ENCODE data around the gene CLOCK. TPM values are rescaled to one million over a fixed set of nuclear protein-coding genes. Genes with fewer than 3 reads are reported as not detected.
A peak's percentile ranks its signal among the peaks of the same experiment; 100 is the strongest.

Gene CLOCK
- total and polyA plus RNA-seq, 2 of the 13 experiments (the other 11 are each of a cell fraction or from before 2014, with no cell fraction given), result 8.8 to 13.5 TPM

DNA sequence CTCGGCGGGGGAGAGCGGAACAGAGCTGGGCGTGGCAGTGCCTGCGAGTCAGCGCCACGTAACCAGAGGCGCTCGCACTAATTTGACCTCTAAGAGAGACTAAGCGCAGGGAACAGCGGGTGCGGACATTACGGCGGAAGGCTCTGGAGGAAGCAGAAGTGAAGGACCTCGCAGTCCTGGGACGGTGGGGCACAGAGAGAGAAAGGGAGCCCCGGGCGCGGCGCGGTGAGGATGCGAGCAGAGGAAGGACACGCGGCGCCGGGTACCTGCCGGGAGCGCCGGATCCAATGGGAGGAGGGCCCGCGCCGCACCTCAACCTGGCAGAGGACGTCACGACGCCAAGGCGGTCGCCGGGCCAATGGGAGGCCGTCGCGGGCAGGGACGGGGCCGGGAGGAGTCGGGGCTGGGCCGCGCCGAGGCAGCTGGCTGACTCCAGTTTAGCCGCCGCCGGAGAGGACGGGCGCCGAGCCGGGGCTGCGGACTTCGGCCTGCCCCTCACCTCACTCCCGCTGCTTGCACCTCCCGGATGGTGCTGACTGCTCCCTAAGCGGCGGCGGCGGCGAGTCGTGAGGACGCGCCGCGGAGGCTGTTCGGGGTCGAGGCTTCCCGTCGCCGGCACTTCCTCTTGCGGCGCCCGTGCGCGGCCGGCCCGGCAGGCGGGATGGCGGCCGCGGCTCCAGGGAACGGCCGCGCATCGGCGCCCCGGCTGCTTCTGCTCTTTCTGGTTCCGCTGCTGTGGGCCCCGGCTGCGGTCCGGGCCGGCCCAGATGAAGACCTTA is 151.0 kb downstream of the CLOCK start, which contains the start of gene TMEM165 (continued):
- TF ChIP-seq, protein P1, sequence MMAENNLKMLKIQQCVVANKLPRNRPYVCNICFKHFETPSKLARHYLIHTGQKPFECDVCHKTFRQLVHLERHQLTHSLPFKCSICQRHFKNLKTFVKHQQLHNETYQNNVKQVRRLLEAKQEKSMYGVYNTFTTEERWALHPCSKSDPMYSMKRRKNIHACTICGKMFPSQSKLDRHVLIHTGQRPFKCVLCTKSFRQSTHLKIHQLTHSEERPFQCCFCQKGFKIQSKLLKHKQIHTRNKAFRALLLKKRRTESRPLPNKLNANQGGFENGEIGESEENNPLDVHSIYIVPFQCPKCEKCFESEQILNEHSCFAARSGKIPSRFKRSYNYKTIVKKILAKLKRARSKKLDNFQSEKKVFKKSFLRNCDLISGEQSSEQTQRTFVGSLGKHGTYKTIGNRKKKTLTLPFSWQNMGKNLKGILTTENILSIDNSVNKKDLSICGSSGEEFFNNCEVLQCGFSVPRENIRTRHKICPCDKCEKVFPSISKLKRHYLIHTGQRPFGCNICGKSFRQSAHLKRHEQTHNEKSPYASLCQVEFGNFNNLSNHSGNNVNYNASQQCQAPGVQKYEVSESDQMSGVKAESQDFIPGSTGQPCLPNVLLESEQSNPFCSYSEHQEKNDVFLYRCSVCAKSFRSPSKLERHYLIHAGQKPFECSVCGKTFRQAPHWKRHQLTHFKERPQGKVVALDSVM (CRISPR knock-in tag; IDR thresholded peaks at IDR 0.05), result peak; percentile 45; the same call in 1 of the 2 replicates
- no peak for TF ChIP-seq TCF7 (IDR thresholded peaks at IDR 0.05; ENCODE audit: low read depth)
- 0 out of 2 replicates have a peak, but pooled peaks have one; percentile 71 for TF ChIP-seq ZNF577 (CRISPR knock-in tag; IDR thresholded peaks at IDR 0.05; ENCODE audit: borderline replicate concordance, low read depth)
- TF ChIP-seq, protein P2, sequence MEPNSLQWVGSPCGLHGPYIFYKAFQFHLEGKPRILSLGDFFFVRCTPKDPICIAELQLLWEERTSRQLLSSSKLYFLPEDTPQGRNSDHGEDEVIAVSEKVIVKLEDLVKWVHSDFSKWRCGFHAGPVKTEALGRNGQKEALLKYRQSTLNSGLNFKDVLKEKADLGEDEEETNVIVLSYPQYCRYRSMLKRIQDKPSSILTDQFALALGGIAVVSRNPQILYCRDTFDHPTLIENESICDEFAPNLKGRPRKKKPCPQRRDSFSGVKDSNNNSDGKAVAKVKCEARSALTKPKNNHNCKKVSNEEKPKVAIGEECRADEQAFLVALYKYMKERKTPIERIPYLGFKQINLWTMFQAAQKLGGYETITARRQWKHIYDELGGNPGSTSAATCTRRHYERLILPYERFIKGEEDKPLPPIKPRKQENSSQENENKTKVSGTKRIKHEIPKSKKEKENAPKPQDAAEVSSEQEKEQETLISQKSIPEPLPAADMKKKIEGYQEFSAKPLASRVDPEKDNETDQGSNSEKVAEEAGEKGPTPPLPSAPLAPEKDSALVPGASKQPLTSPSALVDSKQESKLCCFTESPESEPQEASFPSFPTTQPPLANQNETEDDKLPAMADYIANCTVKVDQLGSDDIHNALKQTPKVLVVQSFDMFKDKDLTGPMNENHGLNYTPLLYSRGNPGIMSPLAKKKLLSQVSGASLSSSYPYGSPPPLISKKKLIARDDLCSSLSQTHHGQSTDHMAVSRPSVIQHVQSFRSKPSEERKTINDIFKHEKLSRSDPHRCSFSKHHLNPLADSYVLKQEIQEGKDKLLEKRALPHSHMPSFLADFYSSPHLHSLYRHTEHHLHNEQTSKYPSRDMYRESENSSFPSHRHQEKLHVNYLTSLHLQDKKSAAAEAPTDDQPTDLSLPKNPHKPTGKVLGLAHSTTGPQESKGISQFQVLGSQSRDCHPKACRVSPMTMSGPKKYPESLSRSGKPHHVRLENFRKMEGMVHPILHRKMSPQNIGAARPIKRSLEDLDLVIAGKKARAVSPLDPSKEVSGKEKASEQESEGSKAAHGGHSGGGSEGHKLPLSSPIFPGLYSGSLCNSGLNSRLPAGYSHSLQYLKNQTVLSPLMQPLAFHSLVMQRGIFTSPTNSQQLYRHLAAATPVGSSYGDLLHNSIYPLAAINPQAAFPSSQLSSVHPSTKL (CRISPR knock-in tag; IDR thresholded peaks at IDR 0.05), result peak; percentile 57; the same call in 1 of the 2 replicates
- peak; percentile 93 for TF ChIP-seq GMEB1 (CRISPR knock-in tag; IDR thresholded peaks at IDR 0.05; ENCODE audit: borderline replicate concordance)
- TF ChIP-seq, protein P3, sequence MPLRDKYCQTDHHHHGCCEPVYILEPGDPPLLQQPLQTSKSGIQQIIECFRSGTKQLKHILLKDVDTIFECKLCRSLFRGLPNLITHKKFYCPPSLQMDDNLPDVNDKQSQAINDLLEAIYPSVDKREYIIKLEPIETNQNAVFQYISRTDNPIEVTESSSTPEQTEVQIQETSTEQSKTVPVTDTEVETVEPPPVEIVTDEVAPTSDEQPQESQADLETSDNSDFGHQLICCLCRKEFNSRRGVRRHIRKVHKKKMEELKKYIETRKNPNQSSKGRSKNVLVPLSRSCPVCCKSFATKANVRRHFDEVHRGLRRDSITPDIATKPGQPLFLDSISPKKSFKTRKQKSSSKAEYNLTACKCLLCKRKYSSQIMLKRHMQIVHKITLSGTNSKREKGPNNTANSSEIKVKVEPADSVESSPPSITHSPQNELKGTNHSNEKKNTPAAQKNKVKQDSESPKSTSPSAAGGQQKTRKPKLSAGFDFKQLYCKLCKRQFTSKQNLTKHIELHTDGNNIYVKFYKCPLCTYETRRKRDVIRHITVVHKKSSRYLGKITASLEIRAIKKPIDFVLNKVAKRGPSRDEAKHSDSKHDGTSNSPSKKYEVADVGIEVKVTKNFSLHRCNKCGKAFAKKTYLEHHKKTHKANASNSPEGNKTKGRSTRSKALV (CRISPR knock-in tag; IDR thresholded peaks at IDR 0.05), result peak; percentile 73; the same call in 1 of the 2 replicates
- TF ChIP-seq KDM2A (CRISPR knock-in tag; IDR thresholded peaks at IDR 0.05; ENCODE audit: borderline replicate concordance, low read depth), result peak; percentile 76
- TF ChIP-seq ZBTB20 (CRISPR knock-in tag; IDR thresholded peaks at IDR 0.05; ENCODE audit: borderline replicate concordance, low read depth), result 0 out of 2 replicates have a peak, but pooled peaks have one; percentile 35
- TF ChIP-seq ZNF20 (CRISPR knock-in tag; IDR thresholded peaks at IDR 0.05), result peak; percentile 58; the same call in 1 of the 2 replicates
- TF ChIP-seq POLR2AphosphoS5 (IDR thresholded peaks at IDR 0.05; ENCODE audit: low read depth, low read length), result peak; percentile 70
- TF ChIP-seq YY1 (IDR thresholded peaks at IDR 0.05; ENCODE audit: insufficient read depth, insufficient replicate concordance, low read depth, low read length), result peak; percentile 30
- 0 out of 2 replicates have a peak, but pooled peaks have one; percentile 27 for TF ChIP-seq GLI4 (CRISPR knock-in tag; IDR thresholded peaks at IDR 0.05; ENCODE audit: borderline replicate concordance)
- TF ChIP-seq IRF2 (CRISPR knock-in tag; IDR thresholded peaks at IDR 0.05), result peak; percentile 13; the same call in 1 of the 2 replicates
- peak; percentile 83; the same call in 1 of the 2 replicates for TF ChIP-seq ZNF124 (CRISPR knock-in tag; IDR thresholded peaks at IDR 0.05)
- TF ChIP-seq ZNF263 (CRISPR knock-in tag; IDR thresholded peaks at IDR 0.05), result peak; percentile 76
- 0 out of 2 replicates have a peak, but pooled peaks have one; percentile 38 for TF ChIP-seq ZSCAN29 (CRISPR knock-in tag; conservative IDR thresholded peaks at IDR 0.05)
- peak; percentile 23; the same call in 1 of the 2 replicates for TF ChIP-seq ZFP82 (CRISPR knock-in tag; IDR thresholded peaks at IDR 0.05; ENCODE audit: borderline replicate concordance)
- no peak; the same call in 1 of the 2 replicates for TF ChIP-seq ZNF484 (CRISPR knock-in tag; IDR thresholded peaks at IDR 0.05; ENCODE audit: borderline replicate concordance, low read depth)
